NCI-H748 (cell line): ENCODE results near the gene IMMP2L.

Experiments used
- DNase-seq: peaks from one replicate; lab custom pipeline; 2025; ENCODE audit not compliant: unreplicated experiment; lab: John Stamatoyannopoulos, UW

IMMP2L gene

DNA sequence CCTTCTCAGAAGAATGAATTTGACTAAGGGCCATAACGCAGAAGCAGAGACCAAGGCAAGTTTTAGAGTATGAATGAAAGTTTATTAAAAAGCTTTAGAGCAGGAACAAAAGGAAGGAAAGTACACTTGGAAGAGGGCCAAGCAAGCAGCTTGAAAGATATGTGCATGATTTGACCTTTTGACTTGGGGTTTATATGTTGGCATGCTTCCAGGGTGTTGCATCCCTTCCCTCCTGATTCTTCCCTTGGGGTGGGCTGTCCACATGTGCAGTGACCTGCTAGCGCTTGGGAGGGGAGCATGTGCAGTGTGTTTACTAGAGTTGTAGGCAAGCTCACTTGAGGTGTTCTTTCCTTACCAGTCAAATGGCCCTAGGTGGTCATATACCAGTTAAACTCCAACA lies 509.3 kb downstream of the IMMP2L start:
- no peak for DNase-seq

DNA sequence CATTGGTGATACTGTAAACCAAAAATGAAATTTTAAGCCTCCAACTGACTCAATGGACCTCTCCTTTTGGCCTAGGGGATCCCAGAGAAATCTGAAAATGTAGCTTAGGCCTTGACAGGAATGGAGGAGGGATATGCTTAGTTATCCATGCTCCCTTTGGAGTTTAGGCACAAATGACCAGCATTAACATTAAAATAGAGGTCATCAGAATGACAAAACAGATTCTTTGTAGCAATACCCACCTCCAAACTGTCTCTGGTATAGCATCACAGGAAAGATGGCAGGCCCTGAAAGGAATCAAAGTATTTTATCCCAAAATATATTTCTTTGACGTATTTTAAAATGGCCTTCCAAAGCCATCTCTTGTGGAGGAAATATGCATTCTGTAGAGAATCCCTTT lies 510.5 kb downstream of the IMMP2L start:
- DNase-seq: no peak

DNA sequence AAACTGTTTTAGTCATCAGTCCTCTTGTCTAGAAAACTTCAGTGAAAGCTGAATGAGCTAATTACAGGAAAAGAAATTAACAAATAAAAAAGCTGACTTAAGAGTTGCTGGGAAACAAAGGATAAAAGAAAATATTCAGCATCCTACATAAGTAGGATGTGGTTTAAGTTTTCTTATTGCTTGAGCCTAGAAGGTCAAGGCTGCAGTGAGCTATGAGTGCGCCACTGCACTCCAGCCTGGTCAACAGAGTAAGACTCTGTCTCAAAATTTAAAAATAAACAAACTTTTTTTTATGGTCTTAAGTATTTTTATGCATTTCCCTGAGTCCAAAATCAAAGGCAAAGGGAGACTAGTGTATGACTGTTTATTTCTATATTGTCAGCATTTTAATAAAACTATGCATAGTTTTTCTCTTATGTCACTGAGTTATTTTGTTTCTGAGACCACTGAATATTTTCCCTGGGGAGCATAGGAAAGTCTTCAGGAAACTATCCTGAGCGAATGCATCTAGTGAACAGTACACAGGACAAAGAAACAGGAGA lies 511.3 kb downstream of the IMMP2L start:
- no peak for DNase-seq

DNA sequence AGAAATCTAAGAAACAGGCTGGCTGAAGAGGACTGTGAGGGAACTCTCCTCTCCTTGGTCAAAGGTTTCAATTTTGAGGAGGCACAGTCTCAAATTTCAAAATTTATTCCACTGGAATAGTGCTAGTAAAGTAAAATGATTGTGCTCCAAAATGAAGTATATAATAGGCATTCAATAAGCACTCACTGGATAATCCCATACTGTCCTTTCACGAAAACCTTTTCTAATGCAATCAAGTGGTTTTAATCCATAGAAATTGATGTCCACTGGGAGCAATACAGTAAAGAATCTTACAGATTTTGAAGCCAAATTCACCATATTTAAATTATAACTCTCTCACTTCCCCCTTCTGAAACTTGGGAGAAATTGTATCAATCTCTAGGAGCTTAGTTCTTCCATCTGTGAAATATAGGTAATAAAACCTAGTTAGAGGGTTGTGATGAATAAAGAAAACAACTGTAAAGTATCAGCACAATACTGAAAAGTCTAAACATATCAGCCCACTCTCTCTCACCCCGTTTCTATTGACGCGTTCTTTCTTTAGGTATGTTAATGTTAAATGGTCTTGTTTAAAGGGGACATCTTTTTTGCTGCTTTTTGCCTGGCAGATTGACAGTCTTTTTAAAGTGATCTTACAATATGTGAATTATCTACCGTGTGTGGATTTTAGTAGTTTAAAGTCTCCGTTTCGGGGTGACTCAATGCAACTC lies 512.2 kb downstream of the IMMP2L start:
- DNase-seq: no peak

DNA sequence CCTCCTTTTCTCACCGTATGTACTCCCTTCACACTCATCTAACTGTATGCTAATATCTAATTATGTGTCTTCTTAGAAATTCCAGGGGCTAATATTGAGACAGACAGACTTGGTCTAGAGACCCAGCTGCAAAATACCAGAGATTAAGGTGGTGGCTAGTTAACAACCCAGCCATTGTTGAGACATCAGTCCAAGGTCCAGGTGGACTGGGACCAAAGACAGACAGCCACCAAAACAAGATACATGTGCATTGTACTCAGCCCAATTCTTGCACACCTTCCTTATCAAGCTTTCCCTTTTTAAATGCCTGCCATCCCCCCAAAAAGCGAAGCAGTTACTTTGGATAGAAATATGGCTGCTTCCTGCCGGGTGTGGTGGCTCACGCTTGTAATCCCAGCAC lies 514.7 kb downstream of the IMMP2L start:
- no peak for DNase-seq

DNA sequence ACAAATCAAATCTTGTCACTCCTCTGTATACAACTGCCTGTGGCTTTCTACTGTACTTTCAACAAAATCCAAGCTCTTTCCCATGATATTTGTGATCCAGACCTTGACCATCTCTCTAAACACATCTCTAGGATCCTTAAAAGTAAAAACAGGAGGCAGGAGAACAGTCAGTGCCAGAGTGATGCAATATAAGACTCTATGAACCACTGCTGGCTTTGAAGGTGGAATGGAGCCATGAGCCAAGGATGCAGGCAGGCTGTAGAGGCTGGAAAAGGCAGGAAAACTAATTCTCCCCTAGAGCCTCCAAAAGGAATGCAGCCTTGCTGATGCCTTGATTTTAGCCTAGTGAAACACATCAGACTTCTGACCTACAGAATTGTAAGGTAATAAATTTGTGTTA lies 516.8 kb downstream of the IMMP2L start:
- no peak for DNase-seq

DNA sequence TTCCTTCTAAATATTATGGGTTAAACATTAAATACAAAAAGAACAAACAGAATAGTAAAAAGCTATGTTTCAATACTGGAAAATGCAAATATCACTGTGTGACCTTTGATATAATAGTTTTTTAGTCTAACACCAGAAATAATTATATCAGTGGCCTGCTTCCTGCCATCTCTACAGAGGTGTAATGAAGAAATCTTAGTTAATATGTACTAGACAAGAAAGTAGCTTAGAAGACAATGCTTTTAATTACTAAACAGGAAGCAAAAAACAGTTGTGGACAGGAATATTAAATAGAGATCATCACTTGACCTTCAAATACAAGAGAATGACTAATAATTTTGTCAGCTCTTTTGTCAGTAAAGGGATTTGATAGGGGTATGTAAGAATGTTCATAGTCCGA lies 518.7 kb downstream of the IMMP2L start:
- DNase-seq: no peak

DNA sequence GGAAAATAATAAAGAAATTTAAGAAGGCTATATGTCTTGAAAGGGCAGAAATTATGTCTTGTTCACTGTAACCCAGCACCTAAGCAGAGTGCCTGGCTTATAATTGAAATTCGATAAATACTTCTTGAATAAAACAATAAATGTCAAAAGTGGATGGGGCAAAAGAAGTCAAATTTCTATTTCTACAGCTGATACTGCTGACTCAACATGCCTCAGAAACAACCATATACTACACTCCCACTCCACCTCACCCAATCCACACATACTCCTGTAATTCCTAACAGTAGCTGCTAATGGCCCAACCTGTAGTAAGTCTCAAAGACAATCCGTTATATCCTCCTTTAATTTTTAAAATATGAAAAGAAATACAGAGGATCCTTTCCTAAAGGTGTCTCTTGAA lies 519.5 kb downstream of the IMMP2L start:
- no peak for DNase-seq

DNA sequence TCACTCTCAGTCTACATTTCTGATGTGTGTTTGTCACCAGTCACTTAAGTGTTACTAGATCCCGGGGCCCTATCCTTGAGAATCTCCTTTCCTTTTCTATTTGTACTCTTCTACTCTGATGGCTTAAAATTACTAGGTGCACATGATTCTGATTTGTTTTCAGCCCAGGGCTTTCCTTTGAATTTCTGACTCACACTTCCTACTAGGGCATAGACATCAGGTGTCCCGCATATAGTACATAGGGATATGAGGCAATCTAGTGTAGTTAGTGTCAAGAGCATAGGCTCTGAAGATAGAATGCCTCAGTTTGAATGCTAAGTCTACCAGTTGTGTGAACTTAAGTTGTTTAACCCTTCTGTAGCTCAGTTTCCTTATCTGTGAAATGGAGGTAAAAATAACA lies 520.7 kb downstream of the IMMP2L start:
- no peak for DNase-seq

DNA sequence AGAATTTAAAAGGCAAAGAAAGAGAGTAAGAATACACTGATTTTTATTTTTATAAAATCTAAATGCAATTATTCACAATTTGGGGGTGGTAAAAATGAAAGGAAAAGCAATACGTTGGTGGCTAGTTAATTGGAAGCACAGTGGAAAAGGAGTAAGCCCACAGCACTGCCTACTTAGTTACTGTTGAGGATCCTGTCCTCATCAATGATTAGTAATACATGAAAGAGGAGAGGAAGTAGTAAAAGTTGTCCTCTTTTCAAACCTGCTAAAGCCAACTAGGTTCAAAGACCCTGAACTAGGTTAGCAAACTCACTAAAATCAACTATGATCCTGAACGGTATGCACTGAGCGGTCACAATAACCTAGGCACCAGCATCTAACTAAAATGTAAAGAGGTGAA lies 524.1 kb downstream of the IMMP2L start:
- DNase-seq: no peak

DNA sequence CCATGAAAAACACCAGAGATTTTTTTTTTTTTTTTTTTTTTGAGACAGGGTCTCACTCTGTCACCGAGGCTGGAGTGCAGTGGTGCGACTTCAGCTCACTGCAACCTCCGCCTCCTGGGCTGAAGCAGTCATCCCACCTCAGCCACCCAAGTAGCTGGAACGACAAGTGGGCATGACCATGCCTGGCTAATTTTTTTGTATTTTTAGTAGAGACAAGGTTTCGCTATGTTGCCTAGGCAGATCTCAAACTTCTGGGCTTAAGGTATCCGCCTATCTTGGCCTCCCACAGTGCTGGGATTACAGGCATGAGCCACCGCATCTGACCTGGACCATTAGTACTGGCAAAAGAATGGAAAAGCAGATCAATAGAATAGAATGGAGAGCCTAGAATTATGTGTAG lies 530.4 kb downstream of the IMMP2L start:
- no peak for DNase-seq

DNA sequence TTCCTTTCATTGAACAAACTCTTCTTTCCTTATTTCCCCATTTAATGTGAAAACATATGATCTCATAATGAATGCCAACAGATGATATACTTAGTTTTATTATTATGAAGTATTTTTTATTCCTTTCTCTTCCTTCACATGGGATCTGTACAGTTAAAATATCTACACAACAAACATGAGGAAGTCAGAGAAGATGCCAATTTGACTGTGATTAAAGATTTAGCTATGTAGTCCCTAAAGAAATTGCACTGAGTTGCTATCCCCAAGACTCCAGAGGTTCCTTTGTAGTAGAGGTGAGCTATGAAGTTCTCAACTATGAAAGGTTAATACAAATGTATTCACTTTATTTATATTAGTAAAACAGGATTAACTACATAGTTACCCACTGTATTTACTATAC lies 532.0 kb downstream of the IMMP2L start:
- no peak for DNase-seq

DNA sequence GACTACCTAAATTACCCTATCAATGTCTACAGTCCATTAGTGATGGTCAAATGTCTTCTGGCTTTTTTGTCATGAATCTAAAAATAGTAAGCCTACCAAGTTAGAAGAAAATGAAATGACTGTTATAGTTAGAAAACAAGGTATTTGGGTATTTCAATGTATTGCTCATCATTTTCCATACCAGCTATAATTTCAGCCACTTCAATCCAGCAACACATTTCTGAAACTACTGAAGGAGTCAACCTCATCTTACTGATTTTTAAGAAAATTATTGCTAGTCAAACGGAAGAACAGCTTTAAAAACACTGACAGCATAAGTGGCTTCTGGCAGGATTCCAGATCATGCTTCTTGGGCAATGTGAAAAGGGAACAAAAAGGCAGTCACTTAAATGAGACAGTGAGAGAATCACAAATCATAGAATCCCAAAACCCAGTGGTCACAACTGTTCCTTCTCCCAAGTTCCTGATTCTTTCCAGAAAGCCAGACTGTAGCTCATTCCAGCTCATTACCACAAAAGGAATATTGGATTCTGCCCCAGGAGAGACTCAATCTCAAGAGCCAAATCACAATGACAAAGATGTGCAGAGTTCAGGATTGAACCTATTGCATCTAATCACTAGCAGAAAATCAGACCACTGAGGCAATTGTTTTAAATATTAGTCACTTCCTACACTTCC lies 532.6 kb downstream of the IMMP2L start:
- DNase-seq: peak; percentile 43

DNA sequence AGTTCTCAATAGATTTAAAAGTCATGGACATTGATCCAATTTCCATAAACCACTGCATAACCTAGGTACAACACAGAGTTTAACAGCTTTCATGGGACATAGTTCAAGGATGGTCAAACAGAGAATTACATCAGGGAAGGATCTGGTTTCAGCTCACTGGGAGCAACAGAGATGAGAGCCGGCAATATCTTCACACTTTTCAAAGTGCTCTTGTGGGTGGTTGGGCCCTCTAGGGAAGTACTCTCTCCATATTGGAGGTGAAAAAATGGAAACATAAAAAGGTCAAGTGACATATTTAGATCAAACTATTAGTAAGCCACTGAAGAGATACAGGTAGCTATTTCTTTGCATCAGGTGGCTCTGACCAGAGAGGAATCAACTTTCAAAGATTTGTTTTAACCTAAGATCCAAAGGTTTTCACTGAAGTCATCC lies 533.1 kb downstream of the IMMP2L start:
- no peak for DNase-seq

DNA sequence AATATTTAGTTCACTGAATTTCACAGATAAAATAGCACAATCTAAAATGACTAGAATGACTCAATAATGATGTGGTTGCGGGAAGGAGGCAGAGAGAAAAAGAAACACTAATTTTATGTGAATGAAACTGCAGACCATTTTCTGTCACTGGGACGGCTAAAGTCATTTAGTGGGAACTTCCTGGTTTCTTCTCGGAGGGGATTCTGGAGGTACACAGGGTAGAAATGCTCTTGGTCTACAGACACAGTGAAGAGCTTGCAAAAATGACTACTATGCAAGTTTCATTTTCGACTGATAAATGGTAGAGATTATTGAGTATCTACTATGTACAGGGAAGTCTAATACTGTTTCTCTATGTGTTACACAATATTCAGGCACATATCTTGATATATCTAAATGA lies 534.9 kb downstream of the IMMP2L start:
- no peak for DNase-seq

DNA sequence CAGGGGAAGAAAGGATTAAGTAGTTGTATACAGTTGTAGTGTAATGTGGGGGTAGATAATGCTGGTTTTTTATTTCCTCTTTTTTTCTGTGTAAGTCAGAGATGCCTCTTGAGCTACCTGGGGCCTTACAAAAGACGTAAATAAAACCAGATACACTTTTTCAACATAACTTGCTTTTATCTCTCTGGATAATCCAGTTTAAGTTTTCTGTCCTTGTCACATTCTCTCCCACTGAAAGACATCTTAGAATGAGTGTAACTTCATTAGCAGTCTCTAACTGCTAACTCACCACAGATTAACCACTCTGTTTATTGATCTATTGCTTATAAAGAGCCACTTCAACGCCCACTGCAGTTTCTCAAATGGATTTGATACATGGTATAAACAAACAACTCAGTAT lies 535.5 kb downstream of the IMMP2L start:
- DNase-seq: peak; percentile 28

DNA sequence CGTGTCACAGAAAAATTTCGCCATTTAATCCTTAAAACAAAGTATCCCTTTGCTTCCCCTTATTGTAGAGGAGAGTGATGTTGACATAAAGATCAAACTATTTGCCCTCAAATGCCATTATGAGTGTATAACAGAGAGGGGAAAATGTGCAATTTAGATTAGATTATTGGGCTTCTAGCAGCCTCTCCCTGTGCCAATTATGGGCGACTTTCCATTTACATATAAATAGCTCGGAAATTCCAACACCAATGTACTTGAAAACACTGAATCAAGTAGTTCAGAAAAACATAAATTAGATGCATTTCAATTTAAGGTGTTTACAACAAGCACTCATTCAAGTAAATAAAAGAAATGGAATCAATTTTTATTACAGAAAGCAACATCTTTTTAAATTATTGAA lies 535.9 kb downstream of the IMMP2L start:
- DNase-seq: peak; percentile 15

DNA sequence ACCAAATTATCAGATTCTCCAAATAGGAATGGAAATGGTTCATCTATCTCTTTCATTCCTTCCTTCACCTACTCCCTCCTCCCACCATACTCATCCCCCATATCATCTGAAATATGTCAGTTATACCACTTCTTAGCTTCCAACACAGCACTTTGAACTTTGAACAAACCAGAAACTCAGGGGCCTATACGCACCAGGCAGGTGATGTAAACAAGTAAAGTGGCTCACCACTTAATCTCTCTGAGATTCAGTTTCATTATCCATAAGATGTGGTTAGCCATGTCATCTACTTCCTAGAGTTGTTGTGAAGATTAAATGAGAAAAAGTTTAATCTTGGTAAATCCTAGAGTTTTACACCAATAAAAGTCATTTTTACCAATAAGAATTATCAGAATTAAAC lies 537.3 kb downstream of the IMMP2L start:
- no peak for DNase-seq

DNA sequence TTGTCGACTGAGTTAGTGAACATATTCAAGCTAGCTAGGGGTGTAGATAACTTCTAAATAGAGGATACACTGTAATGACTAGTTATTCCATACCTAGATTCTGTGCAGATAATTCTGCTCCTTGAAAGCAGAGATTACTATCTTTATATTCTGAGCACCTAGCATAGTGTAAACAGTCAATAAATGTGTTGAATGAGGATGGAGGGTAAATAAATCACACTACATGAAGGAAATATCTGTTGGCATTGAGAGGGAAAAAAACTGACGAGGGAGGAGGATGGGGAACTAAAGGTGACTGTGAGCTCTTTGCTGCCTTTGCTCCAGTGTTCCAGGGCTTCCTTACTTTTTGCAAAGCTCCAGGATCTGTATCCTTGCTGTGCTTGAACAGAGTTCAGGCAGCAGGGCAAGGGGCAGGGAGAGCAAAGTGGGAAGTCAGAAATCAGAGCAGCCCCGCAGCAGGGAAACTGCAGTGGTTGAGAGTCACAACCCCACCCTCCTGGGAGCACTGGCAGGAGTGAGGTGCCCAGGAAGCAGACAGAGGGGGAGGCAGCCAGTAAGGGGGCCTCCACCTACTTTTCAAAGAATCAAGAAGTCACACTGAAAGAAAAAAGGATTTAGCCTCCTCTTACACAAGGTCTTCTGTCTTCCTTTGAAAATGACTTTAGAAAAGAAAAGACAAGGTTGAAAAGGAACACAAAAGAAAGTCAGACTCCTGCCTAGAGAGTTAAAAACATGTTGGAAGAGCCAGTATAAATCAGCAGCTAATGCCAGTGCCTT lies 543.1 kb downstream of the IMMP2L start:
- DNase-seq: no peak

DNA sequence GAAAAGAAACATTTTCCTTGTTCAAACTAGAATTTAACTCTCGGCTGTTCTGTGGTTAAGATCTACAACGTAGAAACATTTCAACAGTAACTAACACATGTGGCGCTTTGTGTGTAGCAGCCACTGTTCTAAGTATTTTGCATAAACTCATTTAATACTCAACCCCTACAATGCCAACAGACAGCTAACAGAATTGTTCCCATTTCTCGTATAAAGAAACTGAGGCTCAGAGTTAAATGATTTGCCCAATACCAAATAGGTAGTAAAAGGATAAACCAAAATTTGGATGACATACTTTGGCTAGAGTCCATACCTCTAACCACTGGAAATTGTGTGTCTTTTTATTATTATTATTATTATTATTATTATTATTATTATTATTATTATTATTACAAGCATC lies 543.8 kb downstream of the IMMP2L start:
- DNase-seq: no peak

DNA sequence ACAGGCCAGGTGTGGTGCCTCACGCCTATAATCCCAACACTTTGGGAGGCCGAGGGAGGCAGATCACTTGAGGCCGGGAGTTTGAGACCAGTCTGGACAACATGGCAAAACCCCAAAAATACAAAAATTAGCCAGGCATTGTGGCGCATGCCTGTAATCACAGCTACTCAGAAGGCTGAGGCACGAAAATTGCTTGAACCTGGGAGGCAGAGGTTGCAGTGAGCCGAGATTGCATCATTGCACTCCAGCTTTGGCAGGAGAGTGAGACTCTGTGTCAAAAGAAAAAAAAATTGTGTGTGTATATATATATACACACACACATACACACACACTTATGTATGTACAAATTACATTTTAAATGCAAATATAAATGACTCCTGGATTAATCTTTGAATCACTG lies 548.2 kb downstream of the IMMP2L start:
- DNase-seq: no peak
